ENCODE data around the gene C2orf76.

C2orf76 gene

DNA sequence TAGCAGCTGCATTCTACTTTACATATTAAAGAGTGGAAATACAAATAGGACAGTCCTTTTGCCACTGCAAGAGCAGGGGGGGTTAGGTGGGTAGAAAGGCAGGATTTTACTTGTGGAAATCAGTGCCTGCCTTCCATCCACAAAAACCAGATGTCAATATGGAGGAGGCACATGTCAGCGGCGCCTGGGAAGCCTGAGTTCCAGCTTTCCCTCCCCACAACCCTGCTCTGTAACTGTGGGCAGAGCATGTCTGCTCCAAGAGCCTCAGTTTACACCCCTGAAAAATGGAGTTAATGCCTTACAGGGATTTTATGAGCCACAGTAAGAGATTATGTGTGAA, 110.1 kb downstream of the C2orf76 start:
- Histone ChIP-seq H3K4me1 (ENCODE audit: low read length) (no peaks in the 10 kb centered on the region), H3K79me2 (ENCODE audit: low read length) (no peaks in the 10 kb centered on the region), H3K9ac (ENCODE audit: low read length) (no peak overlapping the region), H3K36me3 (replicated peaks; ENCODE audit: insufficient read depth, low read length) (no peaks in the 10 kb centered on the region), H3K27ac (ENCODE audit: low read length) (no peak overlapping the region), H4K20me1 (ENCODE audit: insufficient read depth, low read length) (no peaks in the 10 kb centered on the region), H3F3A (ENCODE audit: insufficient read depth, low read length) (no peaks in the 10 kb centered on the region), H2AFZ (ENCODE audit: low read length) (no peak overlapping the region), H3K27me3 (replicated peaks; ENCODE audit: insufficient read depth, low read length) (no peaks in the 10 kb centered on the region), H3K9me2 (replicated peaks; ENCODE audit: insufficient read depth, low read length) (no peaks in the 10 kb centered on the region), H3K4me3 (ENCODE audit: low read length) (no peak overlapping the region), H3K4me2 (ENCODE audit: low read depth, low read length) (no peak overlapping the region), H3K9me3 (replicated peaks; ENCODE audit: insufficient read depth, low read length) (no peaks in the 10 kb centered on the region)
- no peak for DNase-seq
- TF ChIP-seq EZH2phosphoT487 (IDR thresholded peaks at IDR 0.05; ENCODE audit: low read length) (no peak), CTCF (IDR thresholded peaks at IDR 0.05; ENCODE audit: low read length) (no peak), EZH2 (optimal IDR thresholded peaks at IDR 0.05; ENCODE audit: low read depth, low read length) (no peak)

DNA sequence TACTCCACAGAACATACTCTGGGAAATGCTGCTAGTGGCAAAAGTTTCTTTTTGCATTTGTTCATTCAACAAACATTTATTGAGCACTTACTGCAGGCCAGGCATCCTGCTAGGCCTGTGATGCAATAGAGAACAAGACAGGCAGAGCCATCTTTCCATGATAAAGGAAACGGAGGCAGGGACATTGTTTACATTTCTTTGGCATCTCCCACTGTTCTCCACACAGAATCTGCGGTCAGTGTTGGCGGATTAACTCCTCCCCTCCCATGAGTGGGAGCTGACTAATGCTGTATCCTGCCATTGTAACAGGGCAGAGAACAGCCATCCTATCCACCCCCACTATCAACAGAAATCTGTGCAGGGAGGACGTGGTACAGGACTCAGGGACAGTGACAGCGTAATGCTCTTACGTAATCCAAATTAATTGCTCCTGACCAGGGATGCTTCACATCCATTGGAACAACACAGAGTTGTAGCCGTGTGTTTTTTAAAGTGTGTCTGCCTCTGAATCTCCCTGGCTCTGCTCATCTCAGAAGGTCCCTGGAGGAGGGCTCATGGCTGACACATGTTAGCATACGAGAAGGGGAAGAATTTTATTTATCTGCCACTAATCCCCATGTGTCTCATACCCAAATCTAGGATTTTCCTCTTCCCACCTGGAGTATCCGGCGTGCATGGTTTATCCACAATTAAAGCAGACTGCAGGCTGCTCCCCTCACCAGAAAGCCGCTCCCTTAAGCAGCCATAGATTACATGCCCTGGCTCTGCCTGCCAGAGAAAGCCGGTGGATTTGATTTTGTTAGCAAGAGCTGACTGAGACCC, 110.7 kb downstream of the C2orf76 start:
- Histone ChIP-seq H3K4me2 (ENCODE audit: low read depth, low read length) (no peak overlapping the region), H3K9ac (ENCODE audit: low read length) (no peak overlapping the region), H2AFZ (ENCODE audit: low read length) (no peak overlapping the region), H3K4me1 (ENCODE audit: low read length) (no peaks in the 10 kb centered on the region), H3K4me3 (ENCODE audit: low read length) (no peak overlapping the region), H3F3A (ENCODE audit: insufficient read depth, low read length) (no peaks in the 10 kb centered on the region), H3K9me3 (replicated peaks; ENCODE audit: insufficient read depth, low read length) (no peaks in the 10 kb centered on the region), H3K27ac (ENCODE audit: low read length) (no peak overlapping the region), H3K27me3 (replicated peaks; ENCODE audit: insufficient read depth, low read length) (no peaks in the 10 kb centered on the region), H4K20me1 (ENCODE audit: insufficient read depth, low read length) (no peaks in the 10 kb centered on the region), H3K9me2 (replicated peaks; ENCODE audit: insufficient read depth, low read length) (no peaks in the 10 kb centered on the region), H3K79me2 (ENCODE audit: low read length) (no peaks in the 10 kb centered on the region), H3K36me3 (replicated peaks; ENCODE audit: insufficient read depth, low read length) (no peaks in the 10 kb centered on the region)
- DNase-seq, result no peak
- no peak for TF ChIP-seq CTCF (IDR thresholded peaks at IDR 0.05; ENCODE audit: low read length)
- no peak for TF ChIP-seq EZH2 (optimal IDR thresholded peaks at IDR 0.05; ENCODE audit: low read depth, low read length)
- TF ChIP-seq EZH2phosphoT487 (IDR thresholded peaks at IDR 0.05; ENCODE audit: low read length), result no peak

DNA sequence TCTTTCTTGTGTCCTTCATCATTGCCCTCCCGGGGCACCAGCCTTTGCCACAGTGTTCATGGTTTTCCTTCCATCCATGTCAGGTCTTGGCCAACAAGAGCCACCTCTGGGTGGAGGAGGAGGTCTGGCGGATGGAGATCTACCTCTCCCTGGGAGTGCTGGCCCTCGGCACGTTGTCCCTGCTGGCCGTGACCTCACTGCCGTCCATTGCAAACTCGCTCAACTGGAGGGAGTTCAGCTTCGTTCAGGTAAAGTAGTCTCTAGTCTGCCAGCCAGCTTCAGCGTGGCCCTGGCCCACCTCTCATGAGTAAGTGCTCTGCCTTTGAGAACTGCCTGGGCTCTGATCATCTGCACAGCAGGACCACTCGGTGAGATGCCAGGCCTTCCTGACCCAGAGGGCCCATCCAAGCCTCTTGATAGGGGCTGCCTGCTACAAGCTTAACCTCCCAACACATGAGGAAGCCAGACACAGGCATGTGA, 112.0 kb downstream of the C2orf76 start:
- Histone ChIP-seq H3K4me3 (ENCODE audit: low read length) (no peak overlapping the region), H3K27ac (ENCODE audit: low read length) (no peak overlapping the region), H3K4me1 (ENCODE audit: low read length) (no peaks in the 10 kb centered on the region), H3F3A (ENCODE audit: insufficient read depth, low read length) (no peaks in the 10 kb centered on the region), H4K20me1 (ENCODE audit: insufficient read depth, low read length) (no peaks in the 10 kb centered on the region), H3K9me3 (replicated peaks; ENCODE audit: insufficient read depth, low read length) (no peaks in the 10 kb centered on the region), H3K79me2 (ENCODE audit: low read length) (no peaks in the 10 kb centered on the region), H3K27me3 (replicated peaks; ENCODE audit: insufficient read depth, low read length) (no peaks in the 10 kb centered on the region), H3K4me2 (ENCODE audit: low read depth, low read length) (no peak overlapping the region), H3K9me2 (replicated peaks; ENCODE audit: insufficient read depth, low read length) (no peaks in the 10 kb centered on the region), H2AFZ (ENCODE audit: low read length) (no peak overlapping the region), H3K9ac (ENCODE audit: low read length) (no peak overlapping the region), H3K36me3 (replicated peaks; ENCODE audit: insufficient read depth, low read length) (no peaks in the 10 kb centered on the region)
- DNase-seq, result no peak
- no peak for TF ChIP-seq CTCF (IDR thresholded peaks at IDR 0.05; ENCODE audit: low read length)
- no peak for TF ChIP-seq EZH2phosphoT487 (IDR thresholded peaks at IDR 0.05; ENCODE audit: low read length)
- TF ChIP-seq EZH2 (optimal IDR thresholded peaks at IDR 0.05; ENCODE audit: low read depth, low read length), result no peak
